Stimulated activated naive B cell treated with anti-CD40 and anti-IgM and Interleukin-4, amounts not matched to agents 10 μg/mL and 1 μg/mL and 100 μg/mL, for 72 hours (primary cell): ENCODE measurements around the gene GMPPA.

Source experiments
- ATAC-seq, 2 donors: fragments of 150-1000 bp; cut with Tn5 transposase; replicated peaks; 2 replicates each; pipeline ENCODE4 v1.10.0; 2021; ENCODE audit warnings: moderate library complexity in 1 of 2
- DNase-seq: peaks from one replicate; pipeline ENCODE4 v3.0.0; 2021
- H3K27ac Mint-ChIP-seq: one replicate; pipeline ENCODE4 v1.8.0; 2022; ENCODE audit warnings: mild to moderate bottlenecking, mixed read lengths
- H3K27me3 Mint-ChIP-seq, 2 donors: one replicate each; pipeline ENCODE4 v1.8.0; 2022; ENCODE audit warnings: mixed read lengths in 2 of 2
- H3K36me3 Mint-ChIP-seq, 2 donors: one replicate each; pipeline ENCODE4 v1.8.0; 2022; ENCODE audit warnings: mixed read lengths in 2 of 2, mild to moderate bottlenecking in 1 of 2
- H3K4me1 Mint-ChIP-seq, 2 donors: one replicate each; pipeline ENCODE4 v1.8.0; 2022; ENCODE audit warnings: mixed read lengths in 2 of 2, mild to moderate bottlenecking in 1 of 2
- H3K4me3 Mint-ChIP-seq, 2 donors: one replicate each; pipeline ENCODE4 v1.8.0; 2022; ENCODE audit warnings: mild to moderate bottlenecking in 2 of 2, mixed read lengths in 2 of 2, moderate library complexity in 1 of 2
- H3K9me3 Mint-ChIP-seq, 2 donors: one replicate each; pipeline ENCODE4 v1.8.0; 2022; ENCODE audit warnings: mixed read lengths in 2 of 2, mild to moderate bottlenecking in 1 of 2

Gene GMPPA

GRCh38 chr2:219475278-219475677 lies 23.4 kb upstream of the GMPPA start:
- Mint-ChIP-seq H3K9me3 (no peaks in the 10 kb centered on the region), H3K4me3 (no peak overlapping the region), H3K27me3 (peaks cover 54 to 81% of the 10 kb centered on the region in 2 donors)

DNA sequence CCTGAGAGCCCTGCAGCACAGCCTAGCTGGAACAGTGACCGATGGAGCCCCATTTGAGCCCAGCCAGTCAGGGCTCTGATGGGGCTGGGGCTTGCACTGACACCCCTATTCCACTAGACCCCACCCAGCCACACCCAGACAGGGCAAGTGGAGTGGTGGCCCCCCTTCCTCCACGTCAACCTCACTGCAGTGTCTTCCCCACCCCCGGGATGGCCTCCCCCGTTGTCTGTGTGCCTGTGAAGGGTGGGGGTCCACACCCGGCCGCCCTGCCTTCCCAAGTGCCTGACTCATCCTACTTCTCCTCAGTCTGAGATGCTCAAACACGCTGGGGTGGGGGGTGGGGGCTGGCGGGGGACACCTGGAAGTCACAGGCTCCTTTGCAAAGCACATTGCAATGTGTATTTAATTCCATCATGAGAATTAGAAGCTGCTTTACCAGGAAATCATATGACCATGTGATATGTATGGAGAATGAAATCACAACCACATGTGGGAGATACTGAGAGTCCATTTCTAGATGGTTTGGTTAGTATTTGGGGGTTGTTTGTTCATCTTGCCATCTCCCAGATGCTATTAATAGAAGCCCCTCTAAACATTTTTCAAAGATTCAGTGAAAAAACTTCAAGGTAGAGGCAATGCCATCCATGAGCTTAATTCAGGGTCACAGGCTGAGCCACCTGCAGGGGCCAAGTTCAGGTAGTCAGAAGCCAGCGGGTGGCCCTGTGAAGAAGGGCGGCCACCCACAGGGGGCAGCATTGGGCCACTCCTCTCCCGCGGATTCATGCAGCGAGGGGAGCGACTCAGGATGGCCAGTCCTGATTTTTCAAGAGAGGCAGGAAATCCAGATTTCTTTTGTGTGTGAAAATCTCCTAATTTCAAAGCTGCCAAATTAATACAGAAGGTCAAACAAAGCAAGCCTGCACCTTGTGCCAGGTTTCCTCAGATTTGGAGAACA lies 22.7 kb upstream of the GMPPA start:
- H3K27ac Mint-ChIP-seq = no peak overlapping the region
- peaks cover 4 to 6% of the 10 kb centered on the region in 2 donors for H3K4me1 Mint-ChIP-seq
- DNase-seq = no peak
- H3K27me3 Mint-ChIP-seq = peaks cover 57 to 81% of the 10 kb centered on the region in 2 donors
- no peaks in the 10 kb centered on the region for H3K36me3 Mint-ChIP-seq
- no peaks in the 10 kb centered on the region for H3K9me3 Mint-ChIP-seq
- ATAC-seq = peak; percentile 66 to 70
- no peak overlapping the region for H3K4me3 Mint-ChIP-seq

More at GRCh38 chr2:219475278-219475677, 23.4 kb upstream of the GMPPA start:
- no peak for ATAC-seq
- Mint-ChIP-seq H3K4me1 (peaks cover 4 to 6% of the 10 kb centered on the region in 2 donors), H3K27ac (no peak overlapping the region), H3K36me3 (no peaks in the 10 kb centered on the region)
- DNase-seq = no peak

DNA sequence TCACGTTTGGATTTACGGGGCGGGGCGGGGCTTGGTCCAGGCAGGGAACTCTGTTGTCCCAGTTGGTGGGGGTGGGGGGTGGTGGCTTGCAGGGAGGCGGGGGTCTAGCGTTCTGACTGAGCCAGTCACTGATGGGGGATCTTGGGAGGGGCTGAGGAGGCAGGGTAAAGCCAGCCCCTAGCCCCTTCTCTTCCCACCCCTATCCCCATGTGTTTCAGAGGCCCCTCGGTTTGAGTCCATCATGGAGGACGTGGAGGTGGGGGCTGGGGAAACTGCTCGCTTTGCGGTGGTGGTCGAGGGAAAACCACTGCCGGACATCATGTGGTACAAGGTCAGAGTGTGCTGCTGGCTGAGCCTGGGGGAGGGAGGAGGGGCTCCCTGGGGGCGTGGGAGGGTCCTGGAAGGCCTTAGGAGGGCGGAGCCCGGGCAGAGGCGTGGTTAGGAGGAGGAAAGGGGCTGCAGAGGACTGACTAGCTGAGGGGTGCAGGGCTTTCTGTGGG lies 22.0 kb upstream of the GMPPA start:
- Mint-ChIP-seq H3K4me3 (no peak overlapping the region), H3K27me3 (peaks cover 60 to 81% of the 10 kb centered on the region in 2 donors), H3K9me3 (no peaks in the 10 kb centered on the region), H3K4me1 (peaks cover 4 to 6% of the 10 kb centered on the region in 2 donors), H3K27ac (no peak overlapping the region), H3K36me3 (no peaks in the 10 kb centered on the region)
- no peak for DNase-seq
- ATAC-seq = no peak

DNA sequence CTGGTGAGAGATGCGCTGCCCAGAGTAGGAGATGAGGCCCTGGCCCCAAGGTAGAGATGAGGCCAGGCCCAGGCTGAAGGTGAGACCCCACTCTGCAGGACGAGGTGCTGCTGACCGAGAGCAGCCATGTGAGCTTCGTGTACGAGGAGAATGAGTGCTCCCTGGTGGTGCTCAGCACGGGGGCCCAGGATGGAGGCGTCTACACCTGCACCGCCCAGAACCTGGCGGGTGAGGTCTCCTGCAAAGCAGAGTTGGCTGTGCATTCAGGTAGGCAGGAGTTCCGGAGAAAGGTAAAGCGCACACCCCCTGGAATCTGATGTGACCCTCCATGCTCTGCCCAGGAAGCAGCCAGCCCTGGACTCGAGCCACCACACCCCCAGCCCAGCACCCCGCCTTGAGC lies 21.5 kb upstream of the GMPPA start:
- ATAC-seq = no peak
- peaks cover 65 to 81% of the 10 kb centered on the region in 2 donors for H3K27me3 Mint-ChIP-seq
- H3K4me1 Mint-ChIP-seq = peaks cover 4 to 6% of the 10 kb centered on the region in 2 donors

GRCh38 chr2:219477815-219478214 lies 20.9 kb upstream of the GMPPA start:
- Mint-ChIP-seq H3K9me3 (no peaks in the 10 kb centered on the region), H3K36me3 (no peaks in the 10 kb centered on the region), H3K27ac (no peak overlapping the region), H3K4me3 (no peak overlapping the region), H3K27me3 (peaks cover 71 to 81% of the 10 kb centered on the region in 2 donors), H3K4me1 (peaks cover 4 to 6% of the 10 kb centered on the region in 2 donors)
- no peak for ATAC-seq
- DNase-seq = no peak

More for the DNA sequence above, 21.5 kb upstream of the GMPPA start:
- Mint-ChIP-seq H3K36me3 (no peaks in the 10 kb centered on the region), H3K9me3 (no peaks in the 10 kb centered on the region), H3K27ac (no peak overlapping the region), H3K4me3 (no peak overlapping the region)
- no peak for DNase-seq

DNA sequence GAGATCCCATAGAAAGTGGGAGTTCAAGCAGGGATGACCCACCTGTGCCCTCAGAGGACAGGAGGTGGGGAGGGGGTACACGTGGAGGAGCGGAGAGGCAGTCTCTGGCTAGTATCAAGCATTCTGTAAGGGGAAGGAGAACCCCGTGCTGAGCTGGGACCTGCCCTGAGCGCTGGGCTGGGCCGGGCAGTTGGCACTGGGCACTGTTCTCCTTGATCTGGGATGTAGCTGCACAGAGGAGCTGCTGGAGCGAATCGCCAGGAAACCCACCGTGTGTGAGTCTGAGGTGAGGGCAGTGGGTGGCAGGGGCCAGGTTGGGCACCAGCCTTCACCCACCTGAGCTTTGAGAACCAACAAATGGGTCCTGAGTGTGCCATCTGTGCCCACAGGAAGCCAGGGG lies 19.8 kb upstream of the GMPPA start:
- H3K4me3 Mint-ChIP-seq = no peak overlapping the region
- ATAC-seq (no peak), DNase-seq (no peak)
- H3K4me1 Mint-ChIP-seq = peaks cover 6 to 8% of the 10 kb centered on the region in 2 donors
- H3K27ac Mint-ChIP-seq = no peak overlapping the region
- no peaks in the 10 kb centered on the region for H3K36me3 Mint-ChIP-seq
- H3K9me3 Mint-ChIP-seq = no peaks in the 10 kb centered on the region
- H3K27me3 Mint-ChIP-seq = peaks cover 65 to 76% of the 10 kb centered on the region in 2 donors

- Mint-ChIP-seq H3K9me3 (no peaks in the 10 kb centered on the region), H3K27ac (no peak overlapping the region), H3K4me1 (peaks cover 10 to 14% of the 10 kb centered on the region in 2 donors), H3K27me3 (peaks cover 67 to 84% of the 10 kb centered on the region in 2 donors), H3K4me3 (no peak overlapping the region), H3K36me3 (no peaks in the 10 kb centered on the region)
- no peak for ATAC-seq
- no peak for DNase-seq
Measured at GRCh38 chr2:219480004-219480403, 18.7 kb upstream of the GMPPA start.

GRCh38 chr2:219482674-219483405 lies 15.9 kb upstream of the GMPPA start:
- Mint-ChIP-seq H3K27ac (no peak overlapping the region), H3K4me3 (no peak overlapping the region), H3K36me3 (no peaks in the 10 kb centered on the region), H3K27me3 (peaks cover 65 to 85% of the 10 kb centered on the region in 2 donors), H3K4me1 (peaks cover 6 to 9% of the 10 kb centered on the region in 2 donors), H3K9me3 (no peaks in the 10 kb centered on the region)
- DNase-seq (no peak), ATAC-seq (no peak)

- H3K27ac Mint-ChIP-seq = no peak overlapping the region
- DNase-seq = no peak
- no peaks in the 10 kb centered on the region for H3K36me3 Mint-ChIP-seq
- H3K27me3 Mint-ChIP-seq = peaks cover 72 to 93% of the 10 kb centered on the region in 2 donors
- peaks cover 6 to 9% of the 10 kb centered on the region in 2 donors for H3K4me1 Mint-ChIP-seq
- no peaks in the 10 kb centered on the region for H3K9me3 Mint-ChIP-seq
- peak; percentile 29 for ATAC-seq
- peak overlapping the region; percentile 53 to 77 for H3K4me3 Mint-ChIP-seq
Measured at GRCh38 chr2:219483451-219484342, 15.0 kb upstream of the GMPPA start.

DNA sequence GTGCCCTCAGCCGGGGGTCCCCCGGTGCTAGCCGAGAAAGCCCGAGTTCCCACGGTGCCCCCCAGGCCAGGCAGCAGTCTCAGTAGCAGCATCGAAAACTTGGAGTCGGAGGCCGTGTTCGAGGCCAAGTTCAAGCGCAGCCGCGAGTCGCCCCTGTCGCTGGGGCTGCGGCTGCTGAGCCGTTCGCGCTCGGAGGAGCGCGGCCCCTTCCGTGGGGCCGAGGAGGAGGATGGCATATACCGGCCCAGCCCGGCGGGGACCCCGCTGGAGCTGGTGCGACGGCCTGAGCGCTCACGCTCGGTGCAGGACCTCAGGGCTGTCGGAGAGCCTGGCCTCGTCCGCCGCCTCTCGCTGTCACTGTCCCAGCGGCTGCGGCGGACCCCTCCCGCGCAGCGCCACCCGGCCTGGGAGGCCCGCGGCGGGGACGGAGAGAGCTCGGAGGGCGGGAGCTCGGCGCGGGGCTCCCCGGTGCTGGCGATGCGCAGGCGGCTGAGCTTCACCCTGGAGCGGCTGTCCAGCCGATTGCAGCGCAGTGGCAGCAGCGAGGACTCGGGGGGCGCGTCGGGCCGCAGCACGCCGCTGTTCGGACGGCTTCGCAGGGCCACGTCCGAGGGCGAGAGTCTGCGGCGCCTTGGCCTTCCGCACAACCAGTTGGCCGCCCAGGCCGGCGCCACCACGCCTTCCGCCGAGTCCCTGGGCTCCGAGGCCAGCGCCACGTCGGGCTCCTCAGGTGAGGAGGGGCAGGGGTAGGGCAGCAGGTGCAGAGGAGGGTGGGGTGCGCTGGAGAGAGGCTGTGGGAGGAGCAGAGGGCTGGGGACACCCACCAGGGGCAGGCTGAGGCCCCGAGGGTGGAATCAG lies 14.1 kb upstream of the GMPPA start:
- Mint-ChIP-seq H3K36me3 (no peaks in the 10 kb centered on the region), H3K27me3 (peaks cover 75 to 93% of the 10 kb centered on the region in 2 donors), H3K4me3 (peak overlapping the region; percentile 53 to 77), H3K9me3 (no peaks in the 10 kb centered on the region), H3K4me1 (peaks cover 6 to 9% of the 10 kb centered on the region in 2 donors), H3K27ac (no peak overlapping the region)
- peak; percentile 12 to 39 for ATAC-seq
- DNase-seq = no peak

- Mint-ChIP-seq H3K9me3 (no peaks in the 10 kb centered on the region), H3K27me3 (peaks cover 71 to 92% of the 10 kb centered on the region in 2 donors), H3K4me3 (no peak overlapping the region), H3K4me1 (peaks cover 6 to 9% of the 10 kb centered on the region in 2 donors), H3K36me3 (no peaks in the 10 kb centered on the region), H3K27ac (no peak overlapping the region)
- ATAC-seq (no peak), DNase-seq (no peak)
Measured at GRCh38 chr2:219485201-219485580, 13.5 kb upstream of the GMPPA start.

DNA sequence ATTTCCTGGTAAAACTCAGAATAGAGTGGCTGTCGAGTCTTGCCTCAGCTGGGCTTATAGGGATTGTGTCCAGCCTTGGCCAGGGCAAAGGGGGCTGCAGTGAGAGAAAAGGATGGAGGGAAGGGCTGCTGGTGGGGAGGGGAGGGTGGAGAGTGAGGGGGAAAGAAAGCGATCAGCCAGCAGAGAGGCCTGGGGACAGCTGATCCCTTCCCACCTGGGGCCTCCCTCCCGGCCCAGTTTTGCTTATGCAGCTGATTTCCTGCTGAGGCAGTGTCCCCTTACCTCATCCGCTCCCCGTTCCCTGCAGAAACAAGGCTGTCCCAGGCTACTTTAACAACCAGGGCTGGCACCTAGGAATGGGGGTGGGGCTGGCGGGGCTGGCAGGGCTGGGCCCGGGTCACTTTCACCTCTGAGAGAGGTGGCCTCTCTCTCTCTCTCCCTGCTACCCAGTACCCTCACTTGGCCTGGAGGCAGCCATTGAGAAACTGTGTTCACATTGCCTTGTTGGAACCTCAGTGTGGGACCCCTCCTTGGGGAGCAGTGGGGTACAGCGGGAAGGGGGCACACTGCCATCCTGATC lies 12.2 kb upstream of the GMPPA start:
- Mint-ChIP-seq H3K4me3 (no peak overlapping the region), H3K9me3 (no peaks in the 10 kb centered on the region), H3K36me3 (no peaks in the 10 kb centered on the region), H3K27me3 (peaks cover 69 to 86% of the 10 kb centered on the region in 2 donors), H3K4me1 (peaks cover 6 to 9% of the 10 kb centered on the region in 2 donors), H3K27ac (no peak overlapping the region)
- ATAC-seq (no peak), DNase-seq (no peak)
